Right ventricle myocardium superior (tissue), 1 donor: ENCODE results near the gene CYP11A1. TPM values are rescaled to one million over a fixed set of nuclear protein-coding genes. Genes with fewer than 3 reads are reported as not detected.
"Not testable (repeated sequence)": the region's sequence is repeated elsewhere in the genome, so short reads cannot be mapped to it uniquely, and the experiment has no call there.

Experiments used
- ATAC-seq: fragments of 200-7000 bp; cut with Tn5 transposase; one replicate; pipeline ENCODE4 v1.9.1; 2020; ENCODE audit warnings: mild to moderate bottlenecking; ENCODE audit not compliant: poor library complexity
- DNase-seq: peaks from one replicate; pipeline ENCODE4 v3.0.0-alpha.2; 2020
- intact Hi-C: fragments of 100-400 bp; cut with DNase I; formaldehyde crosslinking; loops from one replicate; pipeline ENCODE4 v1.11.2; 2022
- total RNA-seq: library from RNA; stranded (reverse); fragmentation: NEBNext Ultra II Directional; extraction: Animal tissue kit (Norgen Biotek cat#: 25700); gene quantifications from one replicate; pipeline ENCODE4 v1.2.1, GENCODE V29; 2021
- donor health status: DM: no; HTN: yes; CAD: no; lungs with severe emphysema.

The CYP11A1 gene
- total RNA-seq, 1 donor from 2014 or later = 0.51 TPM

DNA sequence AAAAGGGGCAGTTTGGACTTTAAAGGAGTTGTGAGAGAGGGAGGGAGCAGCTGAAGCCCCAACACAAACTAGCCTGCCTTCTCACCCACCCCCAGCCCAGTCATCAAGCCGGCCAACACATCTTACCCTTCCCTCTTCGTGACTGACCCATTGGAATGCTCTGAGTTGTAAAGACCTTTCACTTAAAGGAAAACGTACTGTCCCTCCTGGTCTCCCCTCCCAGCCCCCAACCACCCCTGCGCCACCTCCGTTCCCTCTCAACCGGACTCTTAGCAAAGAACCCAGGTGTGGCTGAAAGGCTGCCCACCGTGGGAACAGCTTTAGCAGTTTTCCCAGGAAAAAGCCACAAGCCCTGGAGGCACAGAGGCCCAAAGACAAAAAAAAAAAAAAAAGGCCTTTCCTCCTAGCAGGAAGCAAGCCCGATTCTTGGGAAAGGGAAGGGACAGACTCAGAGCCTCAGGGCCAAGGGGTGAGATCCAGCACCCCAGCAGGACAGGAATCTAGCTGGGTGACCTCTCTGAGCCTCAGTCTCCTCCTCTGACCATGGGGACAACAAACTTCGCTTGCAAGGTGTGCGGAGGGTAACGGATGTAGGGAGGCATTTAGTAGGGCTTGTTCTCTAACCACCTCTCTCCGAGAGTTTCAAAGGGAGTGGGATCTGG is 2.4 kb downstream of the CYP11A1 start:
- ATAC-seq (no peak), DNase-seq (no peak)
- intact Hi-C loops = no loop called here

DNA sequence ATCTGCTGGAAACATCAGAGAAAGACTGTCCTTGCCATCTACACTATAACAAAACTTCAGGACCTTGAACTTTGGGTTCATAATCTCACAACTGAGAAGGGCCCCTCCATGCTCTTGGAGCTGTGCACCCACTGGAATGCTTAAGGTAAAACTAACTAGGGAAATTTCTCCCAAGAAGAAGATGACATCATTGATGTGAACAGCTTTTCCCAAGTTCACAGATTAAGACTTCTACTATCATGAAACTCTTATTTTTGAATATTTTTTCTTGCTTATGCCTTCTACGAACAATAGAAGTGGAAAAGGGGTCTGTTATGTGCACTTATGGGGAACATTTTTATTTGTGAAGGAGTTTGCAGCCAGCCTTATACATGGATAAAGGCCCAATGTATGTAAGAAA is 5.0 kb downstream of the CYP11A1 start:
- DNase-seq (no peak), ATAC-seq (no peak)
- intact Hi-C loops = no loop called here

DNA sequence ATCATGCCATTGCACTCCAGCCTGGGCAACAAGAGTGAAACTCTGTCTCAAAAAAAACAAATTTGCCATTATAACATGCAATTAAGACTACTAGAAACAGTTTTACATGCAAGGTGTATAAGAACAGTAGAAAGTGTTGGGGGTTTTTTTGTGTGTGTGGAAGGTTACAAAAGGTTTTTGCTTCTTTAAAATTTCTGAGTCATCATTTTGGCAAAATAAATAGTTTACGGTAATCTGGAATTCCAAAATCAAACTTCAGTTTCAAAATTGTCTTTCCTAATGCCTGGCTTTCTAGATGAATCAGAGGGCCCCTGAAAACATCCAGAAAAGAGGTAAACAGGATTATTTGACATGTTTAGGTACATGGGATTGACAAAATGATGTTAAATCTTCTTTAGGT is 6.6 kb downstream of the CYP11A1 start:
- ATAC-seq, DNase-seq, intact Hi-C loops: not testable (repeated sequence)

DNA sequence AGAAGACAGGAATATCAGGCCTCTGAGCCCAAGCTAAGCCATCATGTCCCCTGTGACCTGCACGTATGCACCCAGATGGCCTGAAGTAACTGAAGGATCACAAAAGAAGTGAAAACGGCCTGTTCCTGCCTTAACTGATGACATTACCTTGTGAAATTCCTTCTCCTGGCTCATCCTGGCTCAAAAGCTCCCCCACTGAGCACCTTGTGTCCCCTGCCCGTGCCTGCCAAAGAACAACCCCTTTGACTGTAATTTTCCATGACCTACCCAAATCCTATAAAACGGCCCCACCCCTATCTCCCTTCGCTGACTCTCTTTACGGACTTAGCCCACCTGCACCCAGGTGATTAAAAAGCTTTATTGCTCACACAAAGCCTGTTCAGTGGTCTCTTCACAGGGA is 8.1 kb downstream of the CYP11A1 start:
- DNase-seq, ATAC-seq, intact Hi-C loops: not testable (repeated sequence)

DNA sequence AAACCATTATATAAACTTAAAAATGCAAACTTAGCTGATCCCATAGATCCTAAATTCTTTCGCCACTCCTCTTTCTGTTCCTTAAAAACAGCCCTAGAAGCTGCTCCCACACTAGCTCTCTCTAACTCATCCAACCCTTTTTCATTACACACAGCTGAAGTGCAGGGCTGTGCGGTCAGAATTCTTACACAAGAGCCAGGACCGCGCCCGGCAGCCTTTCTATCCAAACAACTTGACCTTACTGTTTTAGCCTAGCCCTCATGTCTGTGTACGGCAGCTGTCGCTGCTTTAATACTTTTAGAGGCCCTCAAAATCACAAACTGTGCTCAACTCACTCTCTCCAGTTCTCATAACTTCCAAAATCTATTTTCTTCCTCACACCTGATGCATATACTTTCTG is 9.9 kb downstream of the CYP11A1 start:
- DNase-seq, intact Hi-C loops, ATAC-seq: not testable (repeated sequence)

DNA sequence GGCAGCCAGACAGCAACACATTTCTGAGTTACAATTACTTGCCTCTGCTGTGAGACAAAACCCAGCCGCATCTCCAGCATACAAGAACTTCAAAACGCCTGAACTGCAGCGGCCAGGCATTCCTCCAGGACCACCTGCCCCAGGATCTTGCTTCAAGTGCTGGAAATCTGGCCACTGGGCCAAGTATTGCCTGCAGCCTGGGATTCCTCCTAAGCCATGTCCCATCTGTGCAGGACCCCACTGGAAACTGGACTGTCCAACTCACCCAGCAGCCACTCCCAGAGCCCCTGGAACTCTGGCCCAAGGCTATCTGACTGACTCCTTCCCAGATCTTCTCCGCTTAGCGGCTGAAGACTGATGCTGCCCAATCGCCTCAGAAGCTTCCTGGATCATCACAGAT is 11.4 kb downstream of the CYP11A1 start:
- intact Hi-C loops = not testable (repeated sequence)

DNA sequence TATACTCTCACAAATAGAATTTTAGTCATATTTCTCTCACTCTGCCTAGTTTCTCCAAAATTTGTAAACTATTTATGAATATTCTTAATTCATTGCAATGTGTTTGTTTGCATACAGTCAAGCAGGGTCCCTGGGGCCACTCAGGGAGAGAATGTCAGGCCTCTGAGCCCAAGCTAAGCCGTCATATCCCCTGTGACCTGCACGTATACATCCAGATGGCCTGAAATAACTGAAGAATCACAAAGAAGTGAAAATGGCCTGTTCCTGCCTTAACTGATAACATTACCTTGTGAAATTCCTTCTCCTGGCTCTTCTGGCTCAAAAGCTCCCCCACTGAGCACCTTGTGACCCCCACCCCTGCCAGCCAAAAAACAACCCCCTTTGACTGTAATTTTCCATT is 13.5 kb downstream of the CYP11A1 start:
- DNase-seq, intact Hi-C loops, ATAC-seq: not testable (repeated sequence)

More for the DNA sequence above, 11.4 kb downstream of the CYP11A1 start:
- DNase-seq, ATAC-seq: not testable (repeated sequence)

DNA sequence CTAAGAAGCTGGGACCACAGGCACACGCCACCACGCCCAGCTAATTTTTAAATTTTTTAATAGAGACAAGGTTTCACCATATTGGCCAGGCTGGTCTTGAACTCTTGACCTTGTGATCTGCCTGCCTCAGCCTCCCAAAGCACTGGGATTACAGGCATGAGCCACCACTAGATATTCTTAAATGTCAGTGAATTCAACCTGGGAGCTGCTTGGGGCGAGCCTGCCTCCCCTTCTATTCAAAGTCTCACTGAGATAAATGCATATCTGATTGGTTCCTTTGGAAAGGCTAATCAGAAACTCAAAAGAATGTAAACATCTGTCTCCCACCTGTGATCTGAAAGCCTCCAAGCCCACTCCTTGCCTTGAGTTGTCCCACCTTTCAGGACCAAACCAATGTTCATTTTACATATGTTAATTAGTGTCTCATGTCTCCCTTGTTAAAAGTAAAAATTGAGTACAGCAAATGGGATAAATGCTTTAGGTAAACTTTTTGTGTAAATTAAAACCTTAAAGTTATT is 15.0 kb downstream of the CYP11A1 start:
- intact Hi-C loops = no loop called here
- ATAC-seq (no peak), DNase-seq (no peak)

DNA sequence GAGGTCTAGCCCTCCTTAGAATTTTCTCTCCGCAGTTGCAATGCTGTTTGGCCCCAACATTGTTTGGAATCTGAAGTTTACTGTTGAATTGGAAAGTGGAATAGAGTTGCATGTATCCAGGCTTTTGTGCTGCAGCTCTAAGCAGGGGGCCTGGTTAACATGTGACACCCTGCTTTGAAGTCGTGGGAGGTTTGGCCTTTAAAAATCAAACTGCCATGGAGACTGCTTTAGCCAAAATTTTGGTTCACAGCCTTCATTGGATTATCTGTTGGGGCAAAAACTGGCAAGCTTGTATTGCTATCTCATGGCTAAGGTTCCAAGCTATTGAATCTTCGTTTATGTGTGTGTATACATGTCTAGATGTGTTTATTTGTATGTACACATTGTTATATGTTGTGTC is 15.8 kb downstream of the CYP11A1 start:
- intact Hi-C loops = no loop called here
- no peak for DNase-seq
- no peak for ATAC-seq

DNA sequence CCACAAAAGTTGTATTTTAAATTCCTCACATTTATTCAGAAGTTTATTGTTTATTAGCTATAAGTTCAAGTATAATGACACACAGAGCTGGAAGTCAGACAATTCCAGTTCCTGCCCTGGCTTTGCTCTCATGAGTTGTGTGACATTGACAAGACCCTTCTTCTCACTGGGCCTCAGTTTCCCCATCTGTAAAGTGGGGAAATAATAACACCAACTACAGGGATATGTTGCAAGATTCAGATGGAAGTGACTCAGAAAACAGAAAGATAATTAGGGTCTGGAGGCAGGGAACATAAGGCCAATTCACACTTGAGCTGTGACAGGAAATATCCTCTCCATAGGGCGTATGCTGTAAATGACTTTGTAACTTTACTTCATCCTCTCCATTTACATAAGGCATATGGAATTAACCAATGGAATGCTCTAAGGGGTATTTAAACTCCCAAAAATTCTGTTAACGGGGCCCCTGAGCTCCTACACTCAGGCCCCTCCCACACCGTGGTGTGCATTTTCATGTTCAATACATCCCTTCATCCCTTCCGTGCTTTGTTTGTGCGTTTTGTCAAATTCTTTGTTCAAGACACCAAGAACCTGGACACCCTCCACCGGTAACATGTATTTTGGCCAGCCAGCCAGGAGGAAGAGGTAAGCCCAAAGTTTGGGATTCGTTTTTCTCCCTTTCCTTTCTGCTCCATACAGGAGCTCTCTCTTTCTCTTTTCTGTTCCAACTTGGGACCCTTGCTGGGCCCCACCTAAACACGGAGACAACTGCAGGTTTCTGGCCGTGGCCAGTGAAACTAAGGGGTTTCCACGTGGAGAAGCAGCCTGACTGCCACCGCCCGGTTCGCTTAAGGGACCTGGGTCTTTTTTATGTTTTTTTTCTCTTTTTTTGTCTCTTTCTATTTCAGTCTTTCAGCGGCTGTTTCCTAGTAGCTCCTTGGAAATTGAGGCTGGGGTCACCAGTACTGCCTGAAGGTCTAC is 16.9 kb downstream of the CYP11A1 start:
- no peak for ATAC-seq
- intact Hi-C loops = no loop called here
- DNase-seq = no peak

DNA sequence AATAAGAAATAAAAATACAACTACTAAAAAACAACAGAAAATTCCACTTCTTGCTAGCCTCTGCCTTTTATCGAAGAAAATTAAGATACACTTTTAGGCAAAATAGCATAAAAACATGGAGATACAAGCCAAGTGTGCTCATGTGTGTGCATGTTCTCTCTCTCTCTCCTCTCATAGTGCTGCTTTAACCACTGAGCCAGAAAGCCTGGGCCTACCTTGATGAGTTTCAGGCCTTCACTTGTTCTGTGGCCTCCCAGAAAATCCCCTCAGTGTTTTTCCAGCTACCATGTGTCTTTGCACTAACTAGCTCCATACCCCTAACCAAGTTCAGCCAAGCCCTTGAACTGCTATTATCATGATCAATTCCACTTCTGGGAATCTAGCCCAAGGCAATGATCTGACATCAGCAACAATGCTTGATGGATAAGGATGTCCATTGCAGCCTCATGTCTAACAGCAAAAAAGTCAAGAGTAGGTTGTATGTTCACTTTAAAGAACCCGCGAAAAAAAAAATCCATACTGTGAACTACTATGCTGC is 18.1 kb downstream of the CYP11A1 start:
- intact Hi-C loops = no loop called here
- ATAC-seq = no peak
- DNase-seq = no peak

DNA sequence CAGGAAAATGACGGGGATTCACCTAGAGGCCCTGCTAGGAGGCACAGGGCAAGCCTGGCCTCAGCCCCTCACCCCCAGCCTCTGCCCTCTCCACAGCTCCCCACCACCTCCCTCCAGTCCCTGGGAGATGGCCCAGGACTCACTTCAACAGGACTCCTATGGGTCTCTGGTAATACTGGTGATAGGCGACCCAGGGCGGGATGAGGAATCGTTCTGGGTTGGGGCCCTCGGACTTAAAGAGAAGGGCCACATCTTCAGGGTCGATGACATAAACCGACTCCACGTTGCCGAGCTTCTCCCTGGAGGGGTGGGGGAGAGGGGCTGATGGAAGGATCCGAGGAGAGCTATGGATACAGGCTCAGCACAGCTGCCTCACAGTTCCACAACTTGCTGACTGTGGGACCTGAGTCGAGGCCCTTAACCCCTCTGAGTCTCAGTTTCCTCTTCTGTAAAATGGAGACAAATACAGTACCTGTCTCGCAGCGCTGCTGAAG is 19.6 kb downstream of the CYP11A1 start:
- no peak for ATAC-seq
- DNase-seq = no peak
- intact Hi-C loops = no loop called here

DNA sequence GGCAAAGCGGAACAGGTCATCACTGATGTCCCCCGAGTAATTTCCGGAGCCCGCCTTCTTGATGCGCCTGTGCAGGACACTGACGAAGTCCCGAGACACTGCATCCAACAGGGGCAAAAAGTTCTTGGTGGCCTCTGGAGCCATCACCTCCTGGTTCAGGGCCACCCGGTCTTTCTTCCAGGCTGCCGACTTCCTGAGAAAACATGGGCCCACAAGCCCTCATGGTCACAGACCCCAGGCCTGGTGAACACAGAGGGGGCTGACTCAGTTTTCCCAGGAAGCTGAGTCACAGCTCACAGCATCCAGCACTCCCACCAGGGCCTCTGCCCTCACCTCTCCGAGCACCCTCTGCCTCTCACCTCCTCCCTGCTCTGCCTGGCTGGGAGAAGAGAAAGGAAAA is 22.4 kb downstream of the CYP11A1 start:
- intact Hi-C loops = no loop called here
- no peak for ATAC-seq
- no peak for DNase-seq

DNA sequence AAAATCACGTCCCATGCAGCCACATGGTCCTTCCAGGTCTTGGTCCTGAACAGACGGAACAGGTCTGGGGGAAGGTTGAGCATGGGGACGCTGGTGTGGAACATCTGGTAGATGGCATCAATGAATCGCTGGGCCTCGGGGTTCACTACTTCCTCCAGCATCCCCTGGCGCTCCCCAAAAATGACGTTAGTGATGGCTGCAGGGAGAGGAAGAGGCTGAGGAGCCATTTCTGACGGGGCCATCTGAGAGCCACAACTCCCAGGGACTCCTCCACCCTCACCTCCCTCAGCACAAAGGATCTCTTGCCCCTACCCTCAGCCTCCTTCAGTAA is 23.7 kb downstream of the CYP11A1 start:
- ATAC-seq (no peak), DNase-seq (no peak)
- intact Hi-C loops = no loop called here

DNA sequence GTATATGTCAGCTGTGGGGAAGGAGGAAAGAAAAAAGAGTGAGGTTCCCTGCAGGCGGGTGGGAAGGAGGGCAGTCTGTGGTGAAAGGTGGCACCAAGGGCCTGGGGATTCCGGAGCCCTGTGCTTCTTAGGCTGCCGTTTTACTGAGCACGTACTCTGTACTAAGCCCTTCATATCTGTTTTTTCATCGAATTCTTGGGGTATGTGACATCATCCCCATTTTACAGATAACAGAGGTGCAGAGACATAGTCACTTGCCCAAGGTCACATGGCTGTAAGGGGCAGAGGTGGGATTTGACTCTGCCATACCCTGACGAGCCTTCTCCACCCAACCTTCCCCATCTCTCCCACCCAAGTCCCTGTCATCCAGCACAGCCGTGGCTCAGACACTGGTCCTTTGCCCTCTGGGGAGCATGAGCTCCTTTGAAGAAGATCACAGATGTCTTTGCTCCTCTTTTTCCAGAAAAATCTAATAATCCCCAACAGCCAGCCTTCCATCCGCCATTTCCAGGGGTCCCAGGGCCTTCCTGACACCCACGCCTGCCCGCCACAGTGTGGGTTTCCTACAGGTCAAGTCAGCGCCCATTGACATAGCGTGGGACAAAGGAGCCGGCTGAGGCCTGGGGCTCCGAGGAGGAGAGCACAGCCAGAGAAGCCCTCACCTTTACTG is 24.2 kb downstream of the CYP11A1 start:
- ATAC-seq (no peak), DNase-seq (no peak)
- intact Hi-C loops = no loop called here

DNA sequence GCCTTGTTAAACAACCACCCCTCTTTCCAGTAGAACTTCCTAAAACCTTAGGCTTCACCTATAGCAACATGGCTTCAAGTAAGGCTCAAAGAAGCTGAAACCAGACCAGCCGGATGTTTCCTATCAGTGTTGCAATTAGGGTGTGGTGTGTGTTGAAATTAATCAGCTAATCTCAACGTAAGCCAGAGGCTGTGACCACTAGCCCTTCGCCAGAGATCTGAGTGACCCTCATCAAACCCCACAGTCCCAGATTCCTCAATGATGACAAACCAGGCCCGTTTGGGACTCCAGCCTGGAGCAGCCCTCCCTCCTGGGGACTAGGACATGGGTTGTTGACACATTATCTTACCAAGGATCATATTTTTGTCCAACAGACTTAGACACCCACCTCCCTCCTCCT is 27.3 kb downstream of the CYP11A1 start:
- no peak for ATAC-seq
- no peak for DNase-seq

DNA sequence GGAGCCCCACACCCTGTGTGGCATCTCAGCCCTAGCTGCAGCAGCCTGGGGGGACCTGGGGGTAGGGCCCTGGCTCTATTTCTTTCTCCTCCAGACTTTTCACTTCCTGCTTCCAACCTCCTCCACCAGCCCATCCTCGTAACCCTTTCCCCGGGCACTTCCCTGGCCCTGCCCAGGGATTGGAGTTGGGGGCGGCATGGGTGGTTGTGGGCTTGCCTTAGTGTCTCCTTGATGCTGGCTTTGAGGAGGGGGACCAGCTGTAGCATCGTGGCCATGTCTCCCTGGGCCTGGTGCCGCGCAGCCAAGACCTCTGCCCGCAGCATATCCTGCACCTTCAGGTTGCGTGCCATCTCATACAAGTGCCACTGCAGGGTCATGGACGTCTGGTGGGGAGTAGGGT is 28.1 kb downstream of the CYP11A1 start:
- no peak for ATAC-seq
- intact Hi-C loops = no loop called here
- no peak for DNase-seq

More for the DNA sequence above, 27.3 kb downstream of the CYP11A1 start:
- intact Hi-C loops = no loop called here

DNA sequence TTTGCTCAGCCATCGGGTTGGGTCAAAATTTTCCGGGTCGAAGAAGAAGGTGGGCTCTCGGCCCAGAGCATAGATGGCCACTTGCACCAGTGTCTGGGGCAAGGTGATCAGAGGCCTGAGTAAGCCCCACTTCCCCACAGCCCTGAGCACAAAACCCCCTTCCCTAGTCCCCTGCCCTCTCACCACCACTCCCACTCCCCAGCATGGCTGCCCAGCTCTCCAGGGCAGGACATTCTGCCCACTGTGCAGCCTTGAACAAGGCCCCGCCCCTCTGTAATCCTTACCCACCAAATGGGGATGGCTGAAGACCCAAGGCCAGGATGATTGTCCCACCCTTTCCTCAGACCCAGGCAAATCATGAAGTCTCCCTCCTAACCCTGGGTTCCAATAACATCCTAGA is 28.8 kb downstream of the CYP11A1 start:
- ATAC-seq (no peak), DNase-seq (no peak)
- intact Hi-C loops = no loop called here
